ENCODE results near the gene VARS1. TPM values are rescaled to one million over a fixed set of nuclear protein-coding genes. Genes with fewer than 3 reads are reported as not detected.
"Not testable (repeated sequence)": the region's sequence is repeated elsewhere in the genome, so short reads cannot be mapped to it uniquely, and the experiment has no call there.

VARS1 gene
- total RNA-seq, 1 donor from 2014 or later: 162 TPM

GRCh38 chr6:31815025-31815838 is 19.7 kb upstream of the VARS1 start, which contains the start of the genes HSPA1A and HSPA1L:
Gene HSPA1A (plus strand): TSS chr6:31815543. CDS start chr6:31815757, 214 bp downstream.
Gene HSPA1L (minus strand): TSS chr6:31815283. CDS start chr6:31811972, 3,311 bp downstream.
- Mint-ChIP-seq H3K27me3 (ENCODE audit: low read depth) (no peaks in the 10 kb centered on the region), H3K27ac (ENCODE audit: unreplicated experiment) (peak within 1 kb of the TSS; percentile 98)
- peak; percentile 84 for DNase-seq (ENCODE audit: low read depth, low spot score)

GRCh38 chr6:31814677-31815024 is 19.1 kb upstream of the VARS1 start:
- Mint-ChIP-seq H3K27ac (ENCODE audit: unreplicated experiment) (peak overlapping the region; percentile 98), H3K4me3 (peak overlapping the region; percentile 92), H3K4me1 (peaks cover 35% of the 10 kb centered on the region), H3K27me3 (ENCODE audit: low read depth) (no peaks in the 10 kb centered on the region), H3K36me3 (ENCODE audit: low read depth) (peaks cover 15% of the 10 kb centered on the region), H3K9me3 (no peaks in the 10 kb centered on the region)
- TF ChIP-seq CTCF (conservative IDR thresholded peaks at IDR 0.05): no peak
- DNase-seq (ENCODE audit: low read depth, low spot score): peak; percentile 69

More at GRCh38 chr6:31815025-31815838, 19.7 kb upstream of the VARS1 start, which contains the start of the genes HSPA1A and HSPA1L:
- no peak for TF ChIP-seq CTCF (conservative IDR thresholded peaks at IDR 0.05)
- Mint-ChIP-seq H3K9me3 (no peaks in the 10 kb centered on the region), H3K36me3 (ENCODE audit: low read depth) (peaks cover 15% of the 10 kb centered on the region), H3K4me1 (peaks cover 35% of the 10 kb centered on the region), H3K4me3 (peak within 1 kb of the TSS; percentile 92)

GRCh38 chr6:31813465-31813849 is 17.9 kb upstream of the VARS1 start:
- TF ChIP-seq CTCF (conservative IDR thresholded peaks at IDR 0.05): no peak
- DNase-seq (ENCODE audit: low read depth, low spot score): no peak
- H3K9me3 Mint-ChIP-seq: no peaks in the 10 kb centered on the region
- H3K4me3 Mint-ChIP-seq: peak overlapping the region; percentile 64
- H3K36me3 Mint-ChIP-seq (ENCODE audit: low read depth): peaks cover 12% of the 10 kb centered on the region
- no peaks in the 10 kb centered on the region for H3K27me3 Mint-ChIP-seq (ENCODE audit: low read depth)
- H3K4me1 Mint-ChIP-seq: peaks cover 31% of the 10 kb centered on the region
- peak overlapping the region; percentile 93 for H3K27ac Mint-ChIP-seq (ENCODE audit: unreplicated experiment)

- H3K27me3 Mint-ChIP-seq (ENCODE audit: low read depth): no peaks in the 10 kb centered on the region
- no peaks in the 10 kb centered on the region for H3K9me3 Mint-ChIP-seq
- peaks cover 26% of the 10 kb centered on the region for H3K4me1 Mint-ChIP-seq
- peaks cover 5% of the 10 kb centered on the region for H3K36me3 Mint-ChIP-seq (ENCODE audit: low read depth)
- no peak overlapping the region for H3K27ac Mint-ChIP-seq (ENCODE audit: unreplicated experiment)
- H3K4me3 Mint-ChIP-seq: no peak overlapping the region
- DNase-seq (ENCODE audit: low read depth, low spot score): no peak
- no peak for TF ChIP-seq CTCF (conservative IDR thresholded peaks at IDR 0.05)
These were observed 16.1 kb upstream of the VARS1 start for GRCh38 chr6:31811645-31812044.

GRCh38 chr6:31808599-31808998 is 13.0 kb upstream of the VARS1 start:
- not testable (repeated sequence) for H3K36me3 Mint-ChIP-seq (ENCODE audit: low read depth); H3K27ac Mint-ChIP-seq (ENCODE audit: unreplicated experiment); H3K9me3 Mint-ChIP-seq; H3K4me3 Mint-ChIP-seq; H3K27me3 Mint-ChIP-seq (ENCODE audit: low read depth); DNase-seq (ENCODE audit: low read depth, low spot score)
- H3K4me1 Mint-ChIP-seq: peaks cover 16% of the 10 kb centered on the region

All from neural crest cell (in vitro differentiated cells).